Endothelial cell of umbilical vein (primary cell): Measurements from ENCODE around the gene ANAPC2.
A peak's percentile ranks its signal among the peaks of the same experiment; 100 is the strongest.

Source experiments
- EZH2 ChIP-seq: IDR thresholded peaks from 2 replicates; pipeline ENCODE4 v1.6.1; 2012; ENCODE audit warnings: borderline replicate concordance, low read depth, mild to moderate bottlenecking, moderate library complexity, low read length, inconsistent platforms; ENCODE audit not compliant: severe bottlenecking
- POLR2A ChIP-seq: IDR thresholded peaks from 2 replicates; pipeline ENCODE4 v1.6.1; 2012; ENCODE audit warnings: low read depth, mild to moderate bottlenecking, control low read depth, low read length
- POLR2AphosphoS5 ChIP-seq: IDR thresholded peaks from 2 replicates; pipeline ENCODE4 v1.6.1; 2012; ENCODE audit warnings: low read depth, mild to moderate bottlenecking, control low read depth, low read length, moderate library complexity; ENCODE audit not compliant: insufficient read depth
- TF ChIP-seq, protein P1 (sequence below), 2 donors: IDR thresholded peaks; 1 replicate in 1 of 2; 2 replicates in 1 of 2; pipeline ENCODE4 v1.5.1; 2011; ENCODE audit warnings: low read length in 2 of 2, mild to moderate bottlenecking in 2 of 2, moderate library complexity in 2 of 2, control low read depth in 1 of 2, inconsistent platforms in 1 of 2, low read depth in 1 of 2; ENCODE audit not compliant: insufficient read depth in 1 of 2; ENCODE audit errors: extremely low read depth in 1 of 2
- TF ChIP-seq, protein P2 (sequence below): IDR thresholded peaks from 2 replicates; pipeline ENCODE4 v1.6.1; 2011; ENCODE audit not compliant: insufficient read depth, insufficient read length

DNA sequence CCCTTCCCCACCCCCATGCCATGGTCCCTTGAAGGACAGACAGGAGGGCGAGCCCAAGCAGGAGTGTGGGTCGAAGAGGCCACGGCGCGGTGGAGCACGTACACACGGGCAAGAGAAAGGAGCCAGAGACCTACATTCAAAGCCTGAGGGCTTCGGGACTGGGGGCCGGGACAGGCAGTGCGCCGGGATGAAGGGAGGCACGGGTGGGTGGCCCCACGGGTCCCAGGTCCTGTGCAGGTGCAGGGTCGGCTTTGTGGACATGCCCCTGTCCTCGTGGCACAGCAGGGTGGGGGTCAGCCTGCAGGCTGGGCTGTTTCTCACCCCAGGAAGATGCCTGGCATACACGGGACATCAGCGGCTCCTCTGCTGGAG, 28.3 kb downstream of the ANAPC2 start:
- TF ChIP-seq, protein P1, sequence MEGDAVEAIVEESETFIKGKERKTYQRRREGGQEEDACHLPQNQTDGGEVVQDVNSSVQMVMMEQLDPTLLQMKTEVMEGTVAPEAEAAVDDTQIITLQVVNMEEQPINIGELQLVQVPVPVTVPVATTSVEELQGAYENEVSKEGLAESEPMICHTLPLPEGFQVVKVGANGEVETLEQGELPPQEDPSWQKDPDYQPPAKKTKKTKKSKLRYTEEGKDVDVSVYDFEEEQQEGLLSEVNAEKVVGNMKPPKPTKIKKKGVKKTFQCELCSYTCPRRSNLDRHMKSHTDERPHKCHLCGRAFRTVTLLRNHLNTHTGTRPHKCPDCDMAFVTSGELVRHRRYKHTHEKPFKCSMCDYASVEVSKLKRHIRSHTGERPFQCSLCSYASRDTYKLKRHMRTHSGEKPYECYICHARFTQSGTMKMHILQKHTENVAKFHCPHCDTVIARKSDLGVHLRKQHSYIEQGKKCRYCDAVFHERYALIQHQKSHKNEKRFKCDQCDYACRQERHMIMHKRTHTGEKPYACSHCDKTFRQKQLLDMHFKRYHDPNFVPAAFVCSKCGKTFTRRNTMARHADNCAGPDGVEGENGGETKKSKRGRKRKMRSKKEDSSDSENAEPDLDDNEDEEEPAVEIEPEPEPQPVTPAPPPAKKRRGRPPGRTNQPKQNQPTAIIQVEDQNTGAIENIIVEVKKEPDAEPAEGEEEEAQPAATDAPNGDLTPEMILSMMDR (IDR thresholded peaks at IDR 0.05; ENCODE audit: extremely low read depth in 1 of 2, insufficient read depth in 1 of 2, low read depth in 1 of 2, low read length in 2 of 2) = no peak
- peak; percentile 53 for TF ChIP-seq EZH2
- TF ChIP-seq POLR2A = no peak
- TF ChIP-seq, protein P2, sequence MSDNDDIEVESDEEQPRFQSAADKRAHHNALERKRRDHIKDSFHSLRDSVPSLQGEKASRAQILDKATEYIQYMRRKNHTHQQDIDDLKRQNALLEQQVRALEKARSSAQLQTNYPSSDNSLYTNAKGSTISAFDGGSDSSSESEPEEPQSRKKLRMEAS = no peak
- no peak for TF ChIP-seq POLR2AphosphoS5
